ENCODE data around the gene PPP1R1C. TPM values are rescaled to one million over a fixed set of nuclear protein-coding genes. Genes with fewer than 3 reads are reported as not detected.

Gene PPP1R1C
- total RNA-seq, 2 experiments from 2014 or later: not detected

DNA sequence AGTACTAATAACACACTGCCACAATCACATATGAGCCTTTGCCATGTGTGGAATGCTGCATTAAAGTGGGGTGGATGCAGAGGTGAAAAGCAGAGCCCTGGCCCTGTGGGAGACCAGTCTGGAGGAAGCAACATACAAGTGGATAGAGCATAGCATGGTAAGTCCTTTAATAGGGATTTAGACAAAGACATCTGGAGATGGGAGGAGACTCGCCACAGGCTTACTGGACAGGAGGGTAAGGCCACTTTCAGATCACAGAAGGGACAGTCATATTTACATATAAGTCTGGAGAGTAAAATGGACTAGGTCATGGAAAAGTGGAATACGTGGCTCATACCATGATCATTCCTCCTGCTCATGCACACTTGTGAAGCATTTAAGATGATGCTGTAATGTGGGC lies 84.3 kb downstream of the PPP1R1C start:
- peaks cover 31% of the 10 kb centered on the region for H3K27me3 Mint-ChIP-seq
- ATAC-seq (no peak), DNase-seq (no peak)
- H3K4me1 Mint-ChIP-seq: no peaks in the 10 kb centered on the region
- CTCF ChIA-PET: no interaction called here
- H3K27ac Mint-ChIP-seq: no peak overlapping the region
- H3K4me3 Mint-ChIP-seq: no peak overlapping the region
- H3K9me3 Mint-ChIP-seq (ENCODE audit: low read depth): no peaks in the 10 kb centered on the region
- H3K36me3 Mint-ChIP-seq: no peaks in the 10 kb centered on the region

DNA sequence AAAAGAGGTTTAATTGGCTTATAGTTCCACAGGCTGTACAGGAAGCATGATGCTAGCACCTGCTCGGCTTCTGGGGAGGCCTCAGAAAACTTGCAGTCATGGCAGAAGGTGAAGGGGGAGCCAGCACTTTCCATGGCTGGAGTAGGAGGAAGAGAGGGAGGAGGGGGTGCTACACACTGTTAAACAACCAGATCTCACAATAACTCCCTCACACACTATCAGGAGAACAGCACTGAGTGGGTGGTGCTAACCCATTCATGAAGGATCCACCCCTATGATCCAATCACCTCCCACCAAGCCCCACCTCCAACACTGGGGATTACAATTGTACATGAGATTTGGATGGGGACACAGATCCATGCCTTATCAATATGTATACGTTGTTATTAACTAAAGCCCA lies 85.1 kb downstream of the PPP1R1C start:
- H3K9me3 Mint-ChIP-seq (ENCODE audit: low read depth): no peaks in the 10 kb centered on the region
- H3K4me3 Mint-ChIP-seq: no peak overlapping the region
- DNase-seq (no peak), ATAC-seq (no peak)
- H3K27ac Mint-ChIP-seq: no peak overlapping the region
- H3K4me1 Mint-ChIP-seq: peaks cover 2% of the 10 kb centered on the region
- peaks cover 31% of the 10 kb centered on the region for H3K27me3 Mint-ChIP-seq
- CTCF ChIA-PET: no interaction called here
- no peaks in the 10 kb centered on the region for H3K36me3 Mint-ChIP-seq

DNA sequence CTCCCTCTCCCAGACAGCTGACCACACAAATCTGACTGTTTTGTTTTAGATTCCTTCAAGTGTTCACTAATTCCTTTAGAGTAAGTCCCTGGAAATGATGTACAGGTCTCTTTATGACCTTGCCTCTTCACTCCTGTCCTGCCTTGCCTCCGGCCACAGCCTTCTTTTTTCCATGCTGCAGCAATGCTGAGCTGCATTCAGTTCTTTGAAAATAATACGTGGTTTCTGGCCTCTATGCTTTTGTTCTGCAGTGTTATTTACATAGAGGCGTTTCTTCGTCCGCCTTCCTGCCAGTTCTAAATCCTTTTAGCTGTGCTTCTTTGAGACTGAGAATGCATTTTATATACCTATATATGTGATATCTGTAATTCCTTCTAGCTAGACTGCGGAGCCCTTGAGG lies 87.2 kb downstream of the PPP1R1C start:
- no peak overlapping the region for H3K4me3 Mint-ChIP-seq
- no peaks in the 10 kb centered on the region for H3K36me3 Mint-ChIP-seq
- H3K27ac Mint-ChIP-seq: no peak overlapping the region
- H3K9me3 Mint-ChIP-seq (ENCODE audit: low read depth): no peaks in the 10 kb centered on the region
- CTCF ChIA-PET: interaction anchor here (1.4 kb wide), 1 partner anchor 358 kb away, joined by 3 read pairs; no protein-coding TSS in a partner anchor
- H3K4me1 Mint-ChIP-seq: peaks cover 2% of the 10 kb centered on the region
- no peak for DNase-seq
- no peak for ATAC-seq
- H3K27me3 Mint-ChIP-seq: peaks cover 31% of the 10 kb centered on the region

DNA sequence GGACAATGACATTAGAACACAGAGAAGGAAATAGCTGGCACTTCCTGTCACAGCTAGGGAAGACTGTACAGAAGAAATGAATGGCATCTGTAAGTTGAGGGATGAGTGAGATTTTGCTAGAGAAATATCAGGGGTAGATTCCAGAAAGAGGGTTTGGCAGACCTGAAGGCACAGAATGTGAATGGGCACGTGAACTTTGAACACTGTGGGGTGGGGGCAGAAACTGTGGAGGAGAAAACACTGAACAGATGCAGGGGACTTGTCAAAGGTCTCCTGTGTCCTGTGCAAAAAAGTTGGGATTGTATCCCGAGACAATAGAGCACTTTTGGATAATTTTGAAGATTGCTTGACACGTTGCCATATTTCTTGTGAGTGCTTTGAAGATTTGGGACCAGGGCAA lies 88.0 kb downstream of the PPP1R1C start:
- H3K4me1 Mint-ChIP-seq: peaks cover 2% of the 10 kb centered on the region
- no peaks in the 10 kb centered on the region for H3K36me3 Mint-ChIP-seq
- CTCF ChIA-PET: interaction anchor here (1.4 kb wide), 1 partner anchor 359 kb away, joined by 3 read pairs; no protein-coding TSS in a partner anchor
- no peak overlapping the region for H3K27ac Mint-ChIP-seq
- no peaks in the 10 kb centered on the region for H3K9me3 Mint-ChIP-seq (ENCODE audit: low read depth)
- ATAC-seq (no peak), DNase-seq (no peak)
- no peak overlapping the region for H3K4me3 Mint-ChIP-seq
- peaks cover 24% of the 10 kb centered on the region for H3K27me3 Mint-ChIP-seq

DNA sequence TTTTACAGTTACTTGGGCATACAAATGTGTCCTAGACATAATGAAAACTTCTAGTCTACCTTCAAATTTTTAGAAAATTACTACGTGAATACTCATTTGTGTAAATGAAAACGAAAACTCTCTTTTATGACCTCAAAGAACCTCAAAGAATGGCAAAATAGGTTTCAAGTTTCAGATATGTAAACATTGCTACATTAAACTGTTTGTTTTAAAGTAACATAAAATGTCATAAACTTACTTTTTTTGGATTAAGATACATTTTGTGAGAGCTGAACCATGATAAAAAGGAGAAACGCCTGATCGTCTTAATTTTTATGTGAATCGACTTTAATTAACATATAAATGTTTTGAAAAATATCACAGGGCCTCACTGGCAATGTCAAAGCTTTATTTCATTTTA lies 91.4 kb downstream of the PPP1R1C start:
- H3K27me3 Mint-ChIP-seq: peaks cover 22% of the 10 kb centered on the region
- H3K4me3 Mint-ChIP-seq: no peak overlapping the region
- CTCF ChIA-PET: interaction anchor here (1.0 to 1.7 kb wide), 4 partner anchors 13 to 339 kb away, joined by 3 to 9 read pairs (median 6); no protein-coding TSS in a partner anchor

DNA sequence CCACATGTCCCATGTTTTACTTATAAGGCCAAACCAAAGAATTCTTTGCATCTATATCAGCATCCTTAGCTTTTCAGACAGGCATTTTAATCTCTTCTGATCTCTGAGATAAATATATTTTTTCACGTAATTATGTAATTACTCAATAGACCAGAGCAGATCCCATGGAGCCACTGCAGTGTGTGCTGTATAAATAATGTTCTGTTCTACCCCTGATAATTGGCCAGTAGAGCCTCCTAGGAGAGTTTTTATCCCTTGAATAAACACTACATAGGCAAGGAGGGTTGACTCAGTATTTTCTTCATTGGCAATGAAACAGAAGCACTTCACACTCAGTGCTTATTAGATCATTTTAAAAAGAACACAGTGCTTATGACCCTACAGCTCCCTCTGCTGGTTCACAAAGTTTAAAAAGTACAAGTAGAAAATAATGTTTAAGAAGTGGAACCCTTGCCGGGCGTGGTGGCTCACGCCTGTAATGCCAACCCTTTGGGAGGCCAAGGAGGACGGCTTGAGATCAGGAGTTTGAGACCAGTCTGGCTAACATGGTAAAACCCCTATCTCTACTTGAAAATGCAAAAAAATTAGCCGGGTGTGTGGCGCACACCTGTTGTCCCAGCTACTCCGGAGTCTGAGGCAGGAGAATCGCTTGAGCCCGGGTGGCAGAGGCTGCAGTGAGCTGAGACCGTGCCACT lies 91.9 kb downstream of the PPP1R1C start:
- H3K4me3 Mint-ChIP-seq: no peak overlapping the region
- no peak for ATAC-seq
- H3K27ac Mint-ChIP-seq: no peak overlapping the region
- CTCF ChIA-PET: interaction anchor here (1.0 to 1.7 kb wide), 5 partner anchors 14 to 339 kb away, joined by 3 to 9 read pairs (median 6); no protein-coding TSS in a partner anchor
- H3K9me3 Mint-ChIP-seq (ENCODE audit: low read depth): no peaks in the 10 kb centered on the region
- H3K4me1 Mint-ChIP-seq: peaks cover 2% of the 10 kb centered on the region
- no peaks in the 10 kb centered on the region for H3K36me3 Mint-ChIP-seq
- H3K27me3 Mint-ChIP-seq: peaks cover 23% of the 10 kb centered on the region
- DNase-seq: no peak

More for the DNA sequence above, 91.4 kb downstream of the PPP1R1C start:
- ATAC-seq (no peak), DNase-seq (no peak)
- Mint-ChIP-seq H3K27ac (no peak overlapping the region), H3K36me3 (no peaks in the 10 kb centered on the region), H3K9me3 (ENCODE audit: low read depth) (no peaks in the 10 kb centered on the region), H3K4me1 (peaks cover 2% of the 10 kb centered on the region)

DNA sequence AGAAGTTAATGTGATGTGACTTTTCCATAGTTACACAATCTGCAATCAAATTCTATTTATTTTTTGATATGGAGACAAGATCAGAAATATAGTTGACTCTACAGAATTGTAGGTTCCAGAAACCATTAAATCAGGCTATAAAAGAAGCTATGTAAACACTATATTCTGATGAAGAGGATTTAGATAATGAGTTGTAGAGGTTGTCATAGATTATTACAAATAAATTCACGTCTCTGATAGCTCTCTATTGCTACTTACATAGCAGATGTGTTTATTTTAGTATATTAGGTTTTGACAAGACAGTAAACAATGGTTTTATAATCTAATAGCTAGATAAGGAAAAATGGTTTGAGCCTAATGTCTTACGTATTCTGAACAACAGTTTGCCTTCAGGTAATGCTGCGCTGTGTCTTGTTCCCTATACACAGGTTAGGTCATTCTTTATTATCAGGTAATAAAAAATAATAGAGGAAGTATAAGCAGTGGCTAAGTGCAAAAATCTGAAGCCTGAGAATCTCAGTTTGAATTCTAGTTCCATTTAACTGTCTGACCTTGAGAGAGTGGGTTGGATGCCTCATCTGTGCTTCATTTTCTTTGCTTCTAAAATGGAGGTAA lies 93.4 kb downstream of the PPP1R1C start:
- no peak for ATAC-seq
- Mint-ChIP-seq H3K36me3 (no peaks in the 10 kb centered on the region), H3K27me3 (peaks cover 18% of the 10 kb centered on the region), H3K9me3 (ENCODE audit: low read depth) (no peaks in the 10 kb centered on the region), H3K4me3 (no peak overlapping the region), H3K4me1 (peaks cover 2% of the 10 kb centered on the region), H3K27ac (no peak overlapping the region)
- no peak for DNase-seq
- CTCF ChIA-PET: interaction anchor here (1.3 kb wide), 1 partner anchor 158 kb away, joined by 3 read pairs; no protein-coding TSS in a partner anchor

DNA sequence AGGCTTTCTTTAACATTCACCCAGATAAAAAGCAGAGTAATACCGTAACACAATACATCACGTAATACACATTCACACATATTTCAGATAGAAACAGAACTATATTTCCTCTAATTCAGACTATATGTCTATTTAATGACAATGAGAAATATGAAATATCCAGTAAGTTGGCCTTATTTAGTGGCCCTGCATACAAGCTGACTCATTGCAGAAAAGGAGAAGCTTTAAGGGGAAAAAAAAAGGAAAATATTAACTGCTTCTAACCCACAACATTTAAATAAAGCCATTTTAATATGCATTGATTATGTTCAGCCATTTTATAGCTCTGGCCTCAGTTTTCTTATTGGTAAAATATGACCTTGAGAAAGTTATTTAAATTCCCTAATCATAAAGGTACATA lies 94.8 kb downstream of the PPP1R1C start:
- H3K27ac Mint-ChIP-seq: no peak overlapping the region
- H3K4me1 Mint-ChIP-seq: no peaks in the 10 kb centered on the region
- no peaks in the 10 kb centered on the region for H3K36me3 Mint-ChIP-seq
- CTCF ChIA-PET: interaction anchor here (1.1 kb wide), 1 partner anchor 305 kb away, joined by 4 read pairs; no protein-coding TSS in a partner anchor
- H3K27me3 Mint-ChIP-seq: peaks cover 12% of the 10 kb centered on the region
- no peak for DNase-seq
- no peak for ATAC-seq
- H3K4me3 Mint-ChIP-seq: no peak overlapping the region
- no peaks in the 10 kb centered on the region for H3K9me3 Mint-ChIP-seq (ENCODE audit: low read depth)

DNA sequence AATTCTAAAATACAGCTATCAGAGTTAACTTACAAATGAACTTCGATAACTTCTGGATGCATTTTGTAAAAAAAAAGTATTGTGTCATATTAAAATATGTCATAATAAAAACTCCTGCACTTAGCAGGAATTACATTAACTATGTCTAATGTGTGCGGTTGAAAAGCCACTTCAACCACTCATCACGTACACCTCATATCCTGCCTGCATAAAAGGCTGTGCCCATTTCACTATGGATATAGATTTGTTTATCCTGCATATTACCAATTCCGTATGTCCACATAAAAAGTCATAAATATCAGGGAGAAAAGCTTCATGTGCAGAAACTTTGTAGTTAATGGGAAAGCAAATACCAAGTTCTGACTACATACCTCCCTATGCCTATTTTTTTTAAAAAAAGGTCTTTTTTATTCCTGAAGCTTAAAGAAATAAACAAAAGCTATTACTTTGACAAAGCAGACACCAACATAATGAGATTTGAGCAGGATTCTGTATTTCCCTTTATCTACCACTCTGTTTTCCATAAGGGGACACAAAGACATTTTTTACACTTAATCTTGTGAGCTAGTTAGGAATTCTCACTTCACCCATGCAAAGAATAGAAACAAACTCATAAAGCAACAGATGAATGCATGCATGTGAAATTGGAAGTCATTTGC lies 96.1 kb downstream of the PPP1R1C start:
- H3K9me3 Mint-ChIP-seq (ENCODE audit: low read depth): no peaks in the 10 kb centered on the region
- no peak overlapping the region for H3K27ac Mint-ChIP-seq
- H3K36me3 Mint-ChIP-seq: no peaks in the 10 kb centered on the region
- ATAC-seq: no peak
- H3K4me1 Mint-ChIP-seq: no peaks in the 10 kb centered on the region
- peaks cover 12% of the 10 kb centered on the region for H3K27me3 Mint-ChIP-seq
- no peak for DNase-seq
- CTCF ChIA-PET: interaction anchor here (1.1 kb wide), 1 partner anchor 306 kb away, joined by 4 read pairs; no protein-coding TSS in a partner anchor
- H3K4me3 Mint-ChIP-seq: no peak overlapping the region

DNA sequence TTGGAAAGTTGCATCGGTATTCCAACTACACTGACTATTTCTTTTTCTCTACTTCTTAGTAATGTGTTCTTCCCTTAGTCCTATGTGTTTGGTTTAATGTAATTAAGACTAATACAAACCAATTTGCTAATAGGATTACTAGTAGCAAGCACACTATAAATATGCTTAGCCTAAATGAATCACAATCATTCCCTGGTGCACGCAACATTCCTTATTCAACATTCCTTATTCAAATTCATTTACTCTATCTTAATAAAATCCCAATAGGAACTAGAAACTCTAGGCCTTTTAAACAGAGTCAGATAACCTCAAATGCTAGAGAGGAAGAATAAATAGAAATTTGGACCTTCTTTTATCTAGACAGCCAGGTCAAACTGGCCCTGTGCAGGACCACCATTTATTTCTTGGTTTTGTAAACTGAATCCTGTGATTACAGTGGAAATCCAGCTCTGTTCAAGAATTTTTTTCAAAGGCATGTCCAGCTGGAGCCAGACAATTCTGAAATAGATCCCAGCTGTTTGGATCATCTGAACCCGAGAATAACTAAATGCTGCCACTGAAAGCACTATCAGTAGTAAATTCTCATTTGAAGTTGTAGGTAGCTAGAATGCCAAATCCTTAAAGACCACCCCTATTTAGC lies 103.1 kb downstream of the PPP1R1C start:
- Mint-ChIP-seq H3K9me3 (ENCODE audit: low read depth) (no peaks in the 10 kb centered on the region), H3K4me3 (no peak overlapping the region), H3K27ac (no peak overlapping the region), H3K4me1 (no peaks in the 10 kb centered on the region), H3K36me3 (no peaks in the 10 kb centered on the region), H3K27me3 (peaks cover 8% of the 10 kb centered on the region)
- CTCF ChIA-PET: no interaction called here
- ATAC-seq: no peak
- DNase-seq: no peak

DNA sequence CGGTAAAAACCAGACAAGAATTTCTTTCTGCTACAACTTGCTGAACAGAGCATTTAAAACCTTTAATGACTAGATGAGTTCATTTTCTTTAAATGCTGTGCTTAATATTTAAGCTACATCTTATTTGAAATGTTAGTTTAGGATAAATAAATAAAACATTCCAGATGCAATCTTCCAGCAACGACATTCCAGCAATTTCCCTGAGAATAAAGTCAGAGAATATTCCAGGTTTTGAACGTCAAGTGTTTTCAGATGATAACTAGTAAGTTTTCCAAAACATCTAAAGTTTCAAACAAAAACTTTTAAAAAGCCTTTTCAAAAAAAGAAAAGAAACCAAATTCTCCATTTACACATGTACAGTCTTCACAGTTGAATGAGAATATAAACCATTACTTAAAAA lies 104.8 kb downstream of the PPP1R1C start:
- no peaks in the 10 kb centered on the region for H3K4me1 Mint-ChIP-seq
- no peak overlapping the region for H3K27ac Mint-ChIP-seq
- CTCF ChIA-PET: no interaction called here
- H3K36me3 Mint-ChIP-seq: no peaks in the 10 kb centered on the region
- no peak overlapping the region for H3K4me3 Mint-ChIP-seq
- peaks cover 8% of the 10 kb centered on the region for H3K27me3 Mint-ChIP-seq
- no peaks in the 10 kb centered on the region for H3K9me3 Mint-ChIP-seq (ENCODE audit: low read depth)
- DNase-seq: no peak
- ATAC-seq: no peak

DNA sequence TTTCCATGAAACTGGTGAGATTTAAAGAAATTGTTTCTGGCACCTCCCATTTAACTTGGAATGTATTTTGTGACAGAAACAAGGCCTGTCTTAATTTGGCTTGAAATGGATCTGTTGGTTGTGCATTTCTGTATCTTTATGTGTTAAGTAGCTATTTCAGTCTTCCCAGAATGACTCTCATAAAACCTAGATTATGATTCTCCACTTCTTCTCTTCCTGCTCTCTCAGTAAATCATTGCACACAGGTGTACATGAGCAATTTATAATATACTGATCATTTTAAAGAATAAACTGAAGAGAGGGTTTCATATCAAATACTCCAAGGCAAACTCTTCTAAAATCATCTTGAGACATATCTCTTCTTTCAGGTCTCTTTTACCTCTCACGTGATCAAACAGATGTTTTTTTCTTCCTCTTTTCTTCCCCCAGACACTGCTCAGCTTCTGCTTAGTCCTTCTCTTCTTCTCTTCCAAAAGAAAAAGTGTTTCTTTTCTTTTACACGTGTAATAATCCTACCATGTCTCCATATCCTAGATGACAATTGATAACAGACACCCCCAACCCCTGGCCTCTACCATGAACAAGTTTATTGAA lies 112.0 kb downstream of the PPP1R1C start:
- no peaks in the 10 kb centered on the region for H3K36me3 Mint-ChIP-seq
- no peak overlapping the region for H3K4me3 Mint-ChIP-seq
- DNase-seq: no peak
- H3K9me3 Mint-ChIP-seq (ENCODE audit: low read depth): no peaks in the 10 kb centered on the region
- ATAC-seq: no peak
- peaks cover 13% of the 10 kb centered on the region for H3K27me3 Mint-ChIP-seq
- H3K4me1 Mint-ChIP-seq: no peaks in the 10 kb centered on the region
- CTCF ChIA-PET: no interaction called here
- H3K27ac Mint-ChIP-seq: no peak overlapping the region

DNA sequence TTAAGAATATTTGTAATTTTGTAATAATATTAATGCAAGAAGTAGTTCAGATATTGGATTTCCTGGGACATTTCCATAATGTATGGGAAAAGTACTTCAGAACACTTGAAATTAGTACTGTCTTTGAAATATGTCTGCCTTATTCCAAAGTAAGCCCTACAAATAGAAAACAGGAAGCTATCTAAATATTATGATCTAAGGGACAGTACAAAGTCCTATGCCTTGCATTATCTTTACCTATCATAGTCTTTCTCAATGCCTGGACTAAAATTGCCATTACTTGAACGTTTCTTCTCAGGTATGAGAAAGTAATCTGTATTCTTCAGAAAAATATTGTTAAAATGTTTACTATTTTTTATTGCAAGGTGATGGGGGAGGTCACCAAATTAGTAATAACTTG lies 113.0 kb downstream of the PPP1R1C start:
- H3K4me3 Mint-ChIP-seq: no peak overlapping the region
- peaks cover 16% of the 10 kb centered on the region for H3K27me3 Mint-ChIP-seq
- ATAC-seq (no peak), DNase-seq (no peak)
- no peaks in the 10 kb centered on the region for H3K36me3 Mint-ChIP-seq
- H3K4me1 Mint-ChIP-seq: no peaks in the 10 kb centered on the region
- no peaks in the 10 kb centered on the region for H3K9me3 Mint-ChIP-seq (ENCODE audit: low read depth)
- CTCF ChIA-PET: interaction anchor here (0.5 kb wide), 1 partner anchor 23 kb away, joined by 3 read pairs; no protein-coding TSS in a partner anchor
- no peak overlapping the region for H3K27ac Mint-ChIP-seq
